Keratinocyte (primary cell): ENCODE data around the gene NDUFS6.

Experiments
- CTCF ChIP-seq, 3 experiments: IDR thresholded peaks in 1 of 3; conservative IDR thresholded peaks in 1 of 3; optimal IDR thresholded peaks in 1 of 3; 2 replicates in 2 of 3; 3 replicates in 1 of 3; pipeline versions ENCODE3 to v1.5.1; 2011; ENCODE audit warnings: low read length in 3 of 3, mild to moderate bottlenecking in 3 of 3, moderate library complexity in 2 of 3, control low read depth in 1 of 3, inconsistent platforms in 1 of 3; ENCODE audit not compliant: insufficient read depth in 2 of 3; ENCODE audit errors: extremely low read depth in 1 of 3
- EZH2 ChIP-seq: IDR thresholded peaks from one replicate; pipeline ENCODE4 v1.6.1; 2012; ENCODE audit warnings: inconsistent platforms, mild to moderate bottlenecking, low read length, moderate library complexity

- no peak for TF ChIP-seq CTCF (optimal IDR thresholded peaks at IDR 0.05 in 1 of 3, IDR thresholded peaks at IDR 0.05 in 1 of 3, conservative IDR thresholded peaks at IDR 0.05 in 1 of 3; ENCODE audit: extremely low read depth in 1 of 3, insufficient read depth in 2 of 3, low read length in 3 of 3)
- TF ChIP-seq EZH2, result no peak
Measured at GRCh38 chr5:1803192-1803591, 2.0 kb downstream of the NDUFS6 start.
